HepG2 (cell line): ENCODE results near the gene ATP5MG. TPM values are rescaled to one million over a fixed set of nuclear protein-coding genes. Genes with fewer than 3 reads are reported as not detected.

Source experiments
- EP300 ChIP-seq, 3 experiments: sonication (generic) in 1 of 3; formaldehyde crosslinking in 1 of 3; IDR thresholded peaks; 2 replicates each; pipeline versions ENCODE4 v1.5.1 to v1.6.1; 2011 to 2020; ENCODE audit warnings: low read depth in 2 of 3, low read length in 2 of 3, borderline replicate concordance in 1 of 3, improper control_type of control experiment in 1 of 3, mild to moderate bottlenecking in 1 of 3, missing genetic modification reagents in 1 of 3, moderate library complexity in 1 of 3
- KDM2A ChIP-seq: sonication (generic); formaldehyde crosslinking; IDR thresholded peaks from 2 replicates; pipeline ENCODE4 v1.4.0; 2020; ENCODE audit warnings: low read depth, missing genetic modification reagents, borderline replicate concordance
- MXD4 ChIP-seq: IDR thresholded peaks from 2 replicates; pipeline ENCODE4 v1.6.1; 2016; ENCODE audit warnings: mild to moderate bottlenecking, missing biosample characterization, missing genetic modification reagents
- NCOA2 ChIP-seq: sonication (generic); formaldehyde crosslinking; IDR thresholded peaks from 2 replicates; pipeline ENCODE4 v1.8.0; 2022; ENCODE audit warnings: inconsistent platforms
- NFKBIZ ChIP-seq: IDR thresholded peaks from 2 replicates; pipeline ENCODE4 v1.6.1; 2018; ENCODE audit warnings: missing genetic modification reagents, missing compliant biosample characterization
- SKI ChIP-seq: fragments of 450-650 bp; IDR thresholded peaks from one replicate; pipeline ENCODE4 v1.6.1; 2018; ENCODE audit warnings: mild to moderate bottlenecking; ENCODE audit not compliant: partially characterized antibody
- SMAD9 ChIP-seq: sonication (generic); formaldehyde crosslinking; IDR thresholded peaks from 2 replicates; pipeline ENCODE4 v1.5.1; 2020; ENCODE audit warnings: mild to moderate bottlenecking, missing genetic modification reagents
- SRSF1 ChIP-seq: fragments of 200-400 bp; formaldehyde crosslinking; optimal IDR thresholded peaks from 2 replicates; pipeline ENCODE3; 2017; ENCODE audit warnings: mild to moderate bottlenecking, low read depth, low read length, moderate library complexity
- TEAD3 ChIP-seq: optimal IDR thresholded peaks from 2 replicates; pipeline ENCODE3; 2016; ENCODE audit warnings: borderline replicate concordance
- ZC3H4 ChIP-seq: sonication (generic); formaldehyde crosslinking; IDR thresholded peaks from 2 replicates; pipeline ENCODE4 v1.4.0; 2020; ENCODE audit warnings: missing genetic modification reagents, borderline replicate concordance
- ZNF451 ChIP-seq: sonication (generic); formaldehyde crosslinking; IDR thresholded peaks from 2 replicates; pipeline ENCODE4 v1.5.0; 2020; ENCODE audit warnings: mild to moderate bottlenecking, missing genetic modification reagents
- ZNF557 ChIP-seq: sonication (generic); formaldehyde crosslinking; IDR thresholded peaks from 2 replicates; pipeline ENCODE4 v1.4.0; 2020; ENCODE audit warnings: missing genetic modification reagents
- ZNF883 ChIP-seq: sonication (generic); formaldehyde crosslinking; IDR thresholded peaks from 2 replicates; pipeline ENCODE4 v1.5.1; 2020; ENCODE audit warnings: mild to moderate bottlenecking, missing genetic modification reagents; ENCODE audit errors: not compliant biosample characterization
- polyA plus RNA-seq, 8 experiments: library from polyadenylated mRNA; depleted of rRNA in 3 of 8; stranded (reverse) in 7 of 8; unstranded in 1 of 8; fragments of >200 nt; fragmentation: Illumina TruSeq in 4 of 8; extraction: Trizol in 4 of 8; gene quantifications; 2 replicates each; pipeline versions ENCODE4 v1.2.1 to v1.2.3, GENCODE V29; 2011 to 2016; ENCODE audit warnings: low read depth in 4 of 8, missing spikeins in 1 of 8, mixed read lengths in 1 of 8; ENCODE audit not compliant: insufficient read depth in 1 of 8
- total RNA-seq, 5 experiments: library from RNA; depleted of rRNA; stranded (reverse); fragments of >200 nt; fragmentation: Illumina TruSeq; extraction: Trizol; gene quantifications; 2 replicates each; pipeline ENCODE4 v1.2.3, GENCODE V29; 2016; ENCODE audit warnings: low read depth in 1 of 5
- TF ChIP-seq, protein P1 (sequence below): sonication (generic); formaldehyde crosslinking; IDR thresholded peaks from 2 replicates; pipeline ENCODE4; 2020; ENCODE audit warnings: missing genetic modification reagents, mild to moderate bottlenecking, borderline replicate concordance
- TF ChIP-seq, protein P2 (sequence below): IDR thresholded peaks from 2 replicates; pipeline ENCODE4 v1.6.1; 2016; ENCODE audit warnings: low read depth, borderline replicate concordance
- TF ChIP-seq, protein P3 (sequence below): IDR thresholded peaks from 2 replicates; pipeline ENCODE4 v1.6.1; 2016; ENCODE audit warnings: control low read depth
- TF ChIP-seq, protein P4 (sequence below): sonication (generic); formaldehyde crosslinking; IDR thresholded peaks from 2 replicates; pipeline ENCODE4 v1.4.0; 2020; ENCODE audit warnings: missing genetic modification reagents, borderline replicate concordance
- TF ChIP-seq, protein P5 (sequence below): sonication (generic); formaldehyde crosslinking; IDR thresholded peaks from 2 replicates; pipeline ENCODE4 v1.5.0; 2020; ENCODE audit warnings: missing genetic modification reagents, mild to moderate bottlenecking, borderline replicate concordance

The ATP5MG gene
- total and polyA plus RNA-seq, 2 of the 13 experiments (the other 11 are each of a cell fraction or from before 2014, with no cell fraction given): 260 to 320 TPM

DNA sequence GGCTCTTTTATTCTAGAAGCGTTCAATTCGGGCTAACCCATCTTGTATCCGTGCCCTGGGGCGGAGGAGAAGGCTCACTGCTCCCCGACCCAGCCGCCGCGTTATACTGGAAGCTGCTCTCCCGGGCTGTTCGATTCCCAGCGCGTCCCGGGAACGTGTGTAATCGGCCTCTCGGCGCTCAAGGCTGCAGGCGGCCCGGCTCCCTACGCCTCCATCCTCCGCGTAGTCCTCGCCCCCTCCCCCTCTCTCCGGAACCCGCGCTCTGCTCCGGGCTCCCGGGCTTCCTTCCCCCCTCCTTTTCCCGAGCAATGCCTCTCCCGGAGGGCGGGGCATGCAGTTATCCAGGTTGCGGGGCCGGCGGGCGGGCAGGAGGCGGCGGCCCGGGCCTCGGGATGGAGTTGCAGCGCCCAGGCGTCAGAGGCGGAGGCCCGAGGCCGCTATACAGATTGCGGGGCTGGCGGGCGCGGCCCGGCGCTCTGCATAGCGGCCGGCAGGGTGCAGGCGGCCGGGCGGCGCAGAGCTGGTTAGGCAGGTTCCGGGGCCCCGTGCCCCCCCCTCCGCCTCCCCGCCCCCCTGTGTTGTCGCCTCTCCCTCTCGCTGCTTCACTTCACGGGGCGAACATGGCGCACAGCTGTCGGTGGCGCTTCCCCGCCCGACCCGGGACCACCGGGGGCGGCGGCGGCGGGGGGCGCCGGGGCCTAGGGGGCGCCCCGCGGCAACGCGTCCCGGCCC lies 34.7 kb downstream of the ATP5MG start, which contains the start of gene KMT2A (continued):
- TF ChIP-seq, protein P1, sequence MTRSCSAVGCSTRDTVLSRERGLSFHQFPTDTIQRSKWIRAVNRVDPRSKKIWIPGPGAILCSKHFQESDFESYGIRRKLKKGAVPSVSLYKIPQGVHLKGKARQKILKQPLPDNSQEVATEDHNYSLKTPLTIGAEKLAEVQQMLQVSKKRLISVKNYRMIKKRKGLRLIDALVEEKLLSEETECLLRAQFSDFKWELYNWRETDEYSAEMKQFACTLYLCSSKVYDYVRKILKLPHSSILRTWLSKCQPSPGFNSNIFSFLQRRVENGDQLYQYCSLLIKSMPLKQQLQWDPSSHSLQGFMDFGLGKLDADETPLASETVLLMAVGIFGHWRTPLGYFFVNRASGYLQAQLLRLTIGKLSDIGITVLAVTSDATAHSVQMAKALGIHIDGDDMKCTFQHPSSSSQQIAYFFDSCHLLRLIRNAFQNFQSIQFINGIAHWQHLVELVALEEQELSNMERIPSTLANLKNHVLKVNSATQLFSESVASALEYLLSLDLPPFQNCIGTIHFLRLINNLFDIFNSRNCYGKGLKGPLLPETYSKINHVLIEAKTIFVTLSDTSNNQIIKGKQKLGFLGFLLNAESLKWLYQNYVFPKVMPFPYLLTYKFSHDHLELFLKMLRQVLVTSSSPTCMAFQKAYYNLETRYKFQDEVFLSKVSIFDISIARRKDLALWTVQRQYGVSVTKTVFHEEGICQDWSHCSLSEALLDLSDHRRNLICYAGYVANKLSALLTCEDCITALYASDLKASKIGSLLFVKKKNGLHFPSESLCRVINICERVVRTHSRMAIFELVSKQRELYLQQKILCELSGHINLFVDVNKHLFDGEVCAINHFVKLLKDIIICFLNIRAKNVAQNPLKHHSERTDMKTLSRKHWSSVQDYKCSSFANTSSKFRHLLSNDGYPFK (CRISPR knock-in tag): peak; percentile 47; the same call in 1 of the 2 replicates
- TF ChIP-seq NFKBIZ (no peak), SRSF1 (peak; percentile 42), SKI (peak; percentile 75), ZNF451 (no peak), ZNF557 (no peak), MXD4 (CRISPR knock-in tag) (peak; percentile 58; the same call in 1 of the 2 replicates), NCOA2 (CRISPR knock-in tag) (peak; percentile 15; the same call in 1 of the 2 replicates), TEAD3 (CRISPR knock-in tag) (peak; percentile 58), ZC3H4 (0 out of 2 replicates have a peak, but pooled peaks have one; percentile 1), EP300 (IDR thresholded peaks at IDR 0.05; ENCODE audit: low read depth in 2 of 2, low read length in 2 of 2) (peak in 1 of 2 experiments; percentile 26; a peak in 1 of 4 replicates), EP300 (CRISPR knock-in tag; IDR thresholded peaks at IDR 0.05; ENCODE audit: borderline replicate concordance) (no peak), KDM2A (CRISPR knock-in tag) (peak; percentile 93), ZNF883 (CRISPR knock-in tag) (no peak), SMAD9 (CRISPR knock-in tag) (no peak)
- TF ChIP-seq, protein P2, sequence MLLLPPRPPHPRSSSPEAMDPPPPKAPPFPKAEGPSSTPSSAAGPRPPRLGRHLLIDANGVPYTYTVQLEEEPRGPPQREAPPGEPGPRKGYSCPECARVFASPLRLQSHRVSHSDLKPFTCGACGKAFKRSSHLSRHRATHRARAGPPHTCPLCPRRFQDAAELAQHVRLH (CRISPR knock-in tag): peak; percentile 66; the same call in 1 of the 2 replicates
- TF ChIP-seq, protein P3, sequence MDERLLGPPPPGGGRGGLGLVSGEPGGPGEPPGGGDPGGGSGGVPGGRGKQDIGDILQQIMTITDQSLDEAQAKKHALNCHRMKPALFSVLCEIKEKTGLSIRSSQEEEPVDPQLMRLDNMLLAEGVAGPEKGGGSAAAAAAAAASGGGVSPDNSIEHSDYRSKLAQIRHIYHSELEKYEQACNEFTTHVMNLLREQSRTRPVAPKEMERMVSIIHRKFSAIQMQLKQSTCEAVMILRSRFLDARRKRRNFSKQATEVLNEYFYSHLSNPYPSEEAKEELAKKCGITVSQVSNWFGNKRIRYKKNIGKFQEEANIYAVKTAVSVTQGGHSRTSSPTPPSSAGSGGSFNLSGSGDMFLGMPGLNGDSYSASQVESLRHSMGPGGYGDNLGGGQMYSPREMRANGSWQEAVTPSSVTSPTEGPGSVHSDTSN (CRISPR knock-in tag): no peak
- TF ChIP-seq, protein P4, sequence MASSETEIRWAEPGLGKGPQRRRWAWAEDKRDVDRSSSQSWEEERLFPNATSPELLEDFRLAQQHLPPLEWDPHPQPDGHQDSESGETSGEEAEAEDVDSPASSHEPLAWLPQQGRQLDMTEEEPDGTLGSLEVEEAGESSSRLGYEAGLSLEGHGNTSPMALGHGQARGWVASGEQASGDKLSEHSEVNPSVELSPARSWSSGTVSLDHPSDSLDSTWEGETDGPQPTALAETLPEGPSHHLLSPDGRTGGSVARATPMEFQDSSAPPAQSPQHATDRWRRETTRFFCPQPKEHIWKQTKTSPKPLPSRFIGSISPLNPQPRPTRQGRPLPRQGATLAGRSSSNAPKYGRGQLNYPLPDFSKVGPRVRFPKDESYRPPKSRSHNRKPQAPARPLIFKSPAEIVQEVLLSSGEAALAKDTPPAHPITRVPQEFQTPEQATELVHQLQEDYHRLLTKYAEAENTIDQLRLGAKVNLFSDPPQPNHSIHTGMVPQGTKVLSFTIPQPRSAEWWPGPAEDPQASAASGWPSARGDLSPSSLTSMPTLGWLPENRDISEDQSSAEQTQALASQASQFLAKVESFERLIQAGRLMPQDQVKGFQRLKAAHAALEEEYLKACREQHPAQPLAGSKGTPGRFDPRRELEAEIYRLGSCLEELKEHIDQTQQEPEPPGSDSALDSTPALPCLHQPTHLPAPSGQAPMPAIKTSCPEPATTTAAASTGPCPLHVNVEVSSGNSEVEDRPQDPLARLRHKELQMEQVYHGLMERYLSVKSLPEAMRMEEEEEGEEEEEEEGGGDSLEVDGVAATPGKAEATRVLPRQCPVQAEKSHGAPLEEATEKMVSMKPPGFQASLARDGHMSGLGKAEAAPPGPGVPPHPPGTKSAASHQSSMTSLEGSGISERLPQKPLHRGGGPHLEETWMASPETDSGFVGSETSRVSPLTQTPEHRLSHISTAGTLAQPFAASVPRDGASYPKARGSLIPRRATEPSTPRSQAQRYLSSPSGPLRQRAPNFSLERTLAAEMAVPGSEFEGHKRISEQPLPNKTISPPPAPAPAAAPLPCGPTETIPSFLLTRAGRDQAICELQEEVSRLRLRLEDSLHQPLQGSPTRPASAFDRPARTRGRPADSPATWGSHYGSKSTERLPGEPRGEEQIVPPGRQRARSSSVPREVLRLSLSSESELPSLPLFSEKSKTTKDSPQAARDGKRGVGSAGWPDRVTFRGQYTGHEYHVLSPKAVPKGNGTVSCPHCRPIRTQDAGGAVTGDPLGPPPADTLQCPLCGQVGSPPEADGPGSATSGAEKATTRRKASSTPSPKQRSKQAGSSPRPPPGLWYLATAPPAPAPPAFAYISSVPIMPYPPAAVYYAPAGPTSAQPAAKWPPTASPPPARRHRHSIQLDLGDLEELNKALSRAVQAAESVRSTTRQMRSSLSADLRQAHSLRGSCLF (CRISPR knock-in tag): no peak
- TF ChIP-seq, protein P5, sequence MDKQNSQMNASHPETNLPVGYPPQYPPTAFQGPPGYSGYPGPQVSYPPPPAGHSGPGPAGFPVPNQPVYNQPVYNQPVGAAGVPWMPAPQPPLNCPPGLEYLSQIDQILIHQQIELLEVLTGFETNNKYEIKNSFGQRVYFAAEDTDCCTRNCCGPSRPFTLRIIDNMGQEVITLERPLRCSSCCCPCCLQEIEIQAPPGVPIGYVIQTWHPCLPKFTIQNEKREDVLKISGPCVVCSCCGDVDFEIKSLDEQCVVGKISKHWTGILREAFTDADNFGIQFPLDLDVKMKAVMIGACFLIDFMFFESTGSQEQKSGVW (CRISPR knock-in tag): 0 out of 2 replicates have a peak, but pooled peaks have one; percentile 33
